CD4-positive, alpha-beta T cell treated with Interleukin-4 for 1 hour (primary cell): ENCODE results near the gene IL32.
A peak's percentile ranks its signal among the peaks of the same experiment; 100 is the strongest.

Source experiments
- DNase-seq, 2 donors: peaks; one replicate each; pipeline ENCODE4 v3.0.0-alpha.2; 2020 to 2022

Gene IL32, protein sequence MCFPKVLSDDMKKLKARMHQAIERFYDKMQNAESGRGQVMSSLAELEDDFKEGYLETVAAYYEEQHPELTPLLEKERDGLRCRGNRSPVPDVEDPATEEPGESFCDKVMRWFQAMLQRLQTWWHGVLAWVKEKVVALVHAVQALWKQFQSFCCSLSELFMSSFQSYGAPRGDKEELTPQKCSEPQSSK

DNA sequence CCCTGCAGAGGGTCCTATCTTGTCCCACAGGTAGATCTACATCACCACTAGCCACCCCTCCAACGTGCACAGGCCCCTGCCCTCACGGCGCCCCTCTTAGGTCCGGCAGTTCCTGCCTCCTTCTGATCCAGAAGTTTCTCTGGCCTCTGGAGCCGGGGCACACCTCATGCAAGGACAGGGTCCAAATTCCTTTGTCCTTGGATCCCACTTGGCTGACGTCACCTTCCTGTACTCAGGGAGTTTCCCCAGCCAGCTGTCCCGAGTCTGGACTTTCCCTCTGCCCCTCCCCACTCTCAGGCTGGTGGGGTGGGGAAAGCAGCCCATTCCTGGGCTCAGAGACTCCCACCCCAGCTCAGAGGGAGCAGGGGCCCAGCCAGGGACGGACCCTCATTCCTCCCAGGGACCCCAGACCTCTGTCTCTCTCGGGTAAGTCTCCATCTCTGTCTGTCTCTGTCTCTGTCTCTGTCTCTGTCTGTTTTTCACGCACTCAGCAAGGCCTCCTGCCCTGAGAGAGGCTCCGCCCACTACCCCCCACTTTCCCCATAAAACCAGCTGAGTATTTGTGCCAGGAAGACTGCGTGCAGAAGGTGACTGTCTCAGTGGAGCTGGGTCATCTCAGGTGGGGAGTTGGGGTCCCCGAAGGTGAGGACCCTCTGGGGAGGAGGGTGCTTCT is at the start of gene IL32:
TSS of gene IL32 (plus strand) at position 572 of the 673 bp plus-strand sequence. CDS start 172 bp downstream, outside the sequence.
- peak; percentile 72 to 88 for DNase-seq

DNA sequence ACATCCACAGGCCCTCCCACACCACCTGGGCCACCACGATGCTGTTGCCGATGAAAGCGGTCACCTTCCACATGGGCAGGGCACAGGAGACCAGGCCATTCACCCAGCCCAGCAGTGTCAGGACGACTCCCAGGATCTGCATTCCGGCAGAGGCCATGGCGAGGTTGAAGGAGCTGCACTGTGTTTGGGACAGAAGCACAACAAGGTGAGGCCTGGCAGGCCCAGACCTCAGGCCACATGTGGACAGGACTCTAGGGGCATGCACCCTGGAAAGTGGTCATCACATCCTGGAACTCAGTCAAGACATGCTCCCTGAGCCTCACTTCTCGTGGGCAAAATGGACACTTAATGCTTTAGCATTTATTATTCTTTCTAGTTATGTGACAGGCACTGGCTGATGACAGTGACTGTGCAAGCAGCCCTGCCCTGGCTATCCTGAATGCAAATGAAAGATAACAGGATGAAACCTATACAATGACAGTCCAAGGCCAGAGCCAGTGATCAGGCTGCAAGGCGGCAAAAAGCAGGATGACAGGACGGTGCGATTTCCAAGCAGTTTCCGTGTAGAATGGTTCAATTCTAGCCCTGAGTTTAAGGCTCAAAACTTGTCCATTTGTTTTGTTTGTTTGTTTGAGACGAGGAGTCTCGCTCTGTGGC is 49.4 kb upstream of the IL32 start:
- no peak for DNase-seq

DNA sequence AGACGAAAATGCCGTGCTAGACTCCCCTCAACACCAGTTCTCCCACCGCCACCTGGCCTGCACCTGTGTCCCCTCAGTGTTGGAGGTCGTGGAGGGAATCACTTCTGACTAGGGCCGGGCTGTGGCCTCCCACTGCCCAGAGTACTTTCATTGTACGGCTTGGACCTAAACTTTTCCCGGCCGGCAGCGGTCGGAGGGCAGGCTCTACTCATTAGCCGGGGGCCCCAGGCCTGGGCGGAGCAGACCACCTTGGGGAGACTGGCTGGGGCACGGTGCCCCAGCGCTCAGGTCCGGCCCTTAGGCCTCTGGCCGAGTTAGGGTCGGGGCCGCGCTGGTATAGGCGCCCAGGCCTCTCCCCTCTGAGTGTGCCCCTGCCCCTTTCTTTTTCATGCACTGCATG is 48.1 kb upstream of the IL32 start:
- DNase-seq = no peak

DNA sequence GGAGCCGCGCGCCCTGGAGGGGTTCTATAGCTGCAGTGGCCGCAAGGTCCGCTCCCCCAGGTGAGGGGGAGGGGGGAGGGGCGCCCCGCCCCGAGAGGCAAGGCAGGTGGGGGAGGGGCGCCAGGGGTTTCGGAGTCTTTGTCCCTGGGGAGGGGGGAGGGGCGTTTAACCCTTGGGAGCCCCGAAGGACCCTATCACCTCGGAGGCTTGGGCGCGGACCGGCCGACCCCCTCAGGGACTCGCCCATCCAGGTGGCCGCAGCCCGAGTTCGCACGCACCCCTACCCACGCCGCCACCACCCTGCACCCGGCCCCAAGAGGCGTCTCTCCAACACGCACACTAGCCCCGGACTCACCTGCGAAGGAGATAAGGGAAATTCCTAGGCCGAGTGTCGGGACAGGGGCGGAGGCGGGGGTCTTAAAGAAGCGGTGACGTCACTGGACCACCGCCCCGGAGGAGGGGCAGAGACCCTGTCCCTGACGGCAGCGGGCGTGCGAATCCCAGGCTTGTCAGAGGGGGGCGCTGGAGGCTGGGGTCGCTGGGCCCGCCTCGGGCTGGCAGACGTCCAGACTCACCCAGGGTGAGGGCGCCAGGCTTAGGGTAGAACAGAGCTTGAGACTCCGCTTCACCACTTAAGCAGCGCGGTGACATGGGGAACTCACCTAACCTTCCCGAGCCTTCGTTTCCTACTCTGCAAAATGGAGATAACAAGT is 47.5 kb upstream of the IL32 start, which contains the start of gene CLDN6:
TSS of gene CLDN6 (minus strand) at position 390 of the 713 bp plus-strand sequence. CDS start 2,162 bp downstream, outside the sequence.
- DNase-seq = no peak

DNA sequence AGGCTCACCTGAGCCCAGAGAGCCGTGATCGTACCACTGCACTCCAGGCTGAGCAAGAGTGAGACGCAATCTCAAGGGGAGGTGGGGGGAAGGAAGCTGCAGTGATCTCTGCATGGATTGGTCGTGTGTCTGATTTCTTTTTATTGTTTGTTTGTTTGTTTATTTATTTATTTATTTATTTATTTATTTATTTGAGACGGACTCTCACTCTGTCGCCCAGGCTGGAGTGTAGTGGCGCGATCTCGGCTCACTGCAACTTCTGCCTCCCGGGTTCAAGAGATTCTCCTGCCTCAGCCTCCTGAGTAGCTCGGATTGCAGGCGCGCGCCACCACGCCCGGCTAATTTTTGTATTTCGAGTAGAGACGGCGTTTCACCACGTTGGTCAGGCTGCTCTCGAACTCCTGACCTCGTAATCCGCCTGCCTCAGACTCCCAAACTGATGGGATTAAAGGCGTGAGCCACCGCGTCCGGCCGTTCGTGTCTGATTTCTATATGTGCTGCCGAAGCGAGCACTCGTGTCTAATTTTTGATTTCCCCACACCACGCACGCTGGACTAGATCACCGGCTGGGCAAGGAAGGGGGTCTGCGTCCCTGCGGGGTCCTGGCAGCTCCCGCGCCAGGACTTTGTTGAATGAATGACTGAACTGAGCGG is 45.7 kb upstream of the IL32 start:
- no peak for DNase-seq

DNA sequence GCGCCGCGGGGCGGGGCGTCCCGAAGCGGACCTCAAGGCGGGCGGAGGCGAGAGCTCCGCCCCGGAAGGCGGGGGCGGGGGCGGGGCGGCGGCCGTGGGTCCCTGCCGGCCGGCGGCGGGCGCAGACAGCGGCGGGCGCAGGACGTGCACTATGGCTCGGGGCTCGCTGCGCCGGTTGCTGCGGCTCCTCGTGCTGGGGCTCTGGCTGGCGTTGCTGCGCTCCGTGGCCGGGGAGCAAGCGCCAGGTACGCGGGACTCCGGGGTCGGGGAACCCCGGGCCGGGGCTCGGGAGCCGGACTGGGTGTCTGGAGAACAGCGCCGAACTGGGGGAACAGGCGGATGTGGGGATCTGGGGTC is 45.2 kb upstream of the IL32 start, which contains the start of gene TNFRSF12A:
TSS of gene TNFRSF12A (plus strand) at position 122 of the 357 bp plus-strand sequence. CDS start at position 152, 30 bp downstream.
- peak; percentile 73 to 74 for DNase-seq

DNA sequence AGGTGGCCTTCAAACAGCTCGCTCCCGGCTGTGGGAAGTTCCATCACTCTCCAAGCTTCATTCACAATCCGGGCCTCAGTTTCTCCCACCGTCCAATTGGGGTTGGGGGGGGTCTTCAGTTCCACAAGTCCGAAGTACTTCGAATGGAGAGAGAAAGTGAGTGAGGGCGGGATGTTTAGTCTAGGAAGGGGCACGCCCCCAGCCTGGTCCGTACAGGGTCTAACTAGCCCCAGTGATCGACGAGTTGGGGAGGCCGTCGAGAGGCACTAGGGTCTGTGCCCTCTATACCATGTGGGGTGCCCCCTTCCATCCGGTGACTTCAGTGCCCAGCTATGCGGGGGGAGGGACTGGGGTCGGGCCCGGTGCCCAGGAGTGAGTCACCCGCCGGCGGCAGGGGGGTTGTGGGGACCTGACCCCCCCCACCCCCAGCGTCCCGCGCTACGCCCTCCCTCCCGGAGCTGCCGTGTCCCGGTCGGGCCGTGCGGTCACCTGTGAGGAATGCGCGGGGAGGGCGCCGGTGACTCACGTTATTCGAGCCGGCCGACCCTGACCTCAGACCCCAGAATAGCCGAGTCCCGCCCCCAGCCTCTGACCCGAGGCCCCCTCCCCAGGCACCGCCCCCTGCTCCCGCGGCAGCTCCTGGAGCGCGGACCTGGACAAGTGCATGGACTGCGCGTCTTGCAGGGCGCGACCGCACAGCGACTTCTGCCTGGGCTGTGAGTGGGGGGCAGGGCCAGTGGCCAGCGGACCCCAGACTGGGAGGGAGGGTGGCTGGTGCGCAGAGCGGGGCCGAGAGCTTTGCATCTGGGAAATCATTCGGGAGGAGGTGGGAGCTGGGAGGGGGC is 44.6 kb upstream of the IL32 start:
- DNase-seq = peak; percentile 52 to 71

DNA sequence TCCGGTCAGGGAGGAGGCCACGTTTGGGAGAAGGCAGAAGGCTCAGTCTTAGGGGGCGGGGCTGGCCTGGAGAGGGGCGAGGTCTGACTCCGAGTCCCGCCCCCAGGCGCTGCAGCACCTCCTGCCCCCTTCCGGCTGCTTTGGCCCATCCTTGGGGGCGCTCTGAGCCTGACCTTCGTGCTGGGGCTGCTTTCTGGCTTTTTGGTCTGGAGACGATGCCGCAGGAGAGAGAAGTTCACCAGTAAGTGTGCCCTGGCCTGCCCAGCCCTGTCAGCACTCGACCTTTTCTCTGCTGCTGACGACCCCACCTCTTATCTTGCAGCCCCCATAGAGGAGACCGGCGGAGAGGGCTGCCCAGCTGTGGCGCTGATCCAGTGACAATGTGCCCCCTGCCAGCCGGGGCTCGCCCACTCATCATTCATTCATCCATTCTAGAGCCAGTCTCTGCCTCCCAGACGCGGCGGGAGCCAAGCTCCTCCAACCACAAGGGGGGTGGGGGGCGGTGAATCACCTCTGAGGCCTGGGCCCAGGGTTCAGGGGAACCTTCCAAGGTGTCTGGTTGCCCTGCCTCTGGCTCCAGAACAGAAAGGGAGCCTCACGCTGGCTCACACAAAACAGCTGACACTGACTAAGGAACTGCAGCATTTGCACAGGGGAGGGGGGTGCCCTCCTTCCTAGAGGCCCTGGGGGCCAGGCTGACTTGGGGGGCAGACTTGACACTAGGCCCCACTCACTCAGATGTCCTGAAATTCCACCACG is 43.8 kb upstream of the IL32 start:
- DNase-seq = peak; percentile 64 to 65

DNA sequence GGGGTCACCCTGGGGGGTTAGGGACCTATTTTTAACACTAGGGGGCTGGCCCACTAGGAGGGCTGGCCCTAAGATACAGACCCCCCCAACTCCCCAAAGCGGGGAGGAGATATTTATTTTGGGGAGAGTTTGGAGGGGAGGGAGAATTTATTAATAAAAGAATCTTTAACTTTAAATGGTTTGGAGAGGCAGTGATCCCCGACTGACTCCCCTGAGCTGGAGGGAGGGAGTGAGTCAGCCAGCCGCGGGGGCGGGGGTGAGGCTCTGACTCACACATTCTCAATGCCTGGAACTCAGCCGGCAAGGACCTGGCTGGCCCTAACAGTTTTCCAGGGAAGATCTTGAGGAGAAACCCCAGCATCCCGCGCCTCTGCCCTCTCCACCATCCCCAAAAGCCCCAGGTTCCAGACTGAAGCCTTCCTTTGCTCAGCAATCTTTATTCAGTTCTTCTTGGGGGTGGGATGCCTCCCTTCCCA is 43.2 kb upstream of the IL32 start:
- DNase-seq = peak; percentile 61 to 73

DNA sequence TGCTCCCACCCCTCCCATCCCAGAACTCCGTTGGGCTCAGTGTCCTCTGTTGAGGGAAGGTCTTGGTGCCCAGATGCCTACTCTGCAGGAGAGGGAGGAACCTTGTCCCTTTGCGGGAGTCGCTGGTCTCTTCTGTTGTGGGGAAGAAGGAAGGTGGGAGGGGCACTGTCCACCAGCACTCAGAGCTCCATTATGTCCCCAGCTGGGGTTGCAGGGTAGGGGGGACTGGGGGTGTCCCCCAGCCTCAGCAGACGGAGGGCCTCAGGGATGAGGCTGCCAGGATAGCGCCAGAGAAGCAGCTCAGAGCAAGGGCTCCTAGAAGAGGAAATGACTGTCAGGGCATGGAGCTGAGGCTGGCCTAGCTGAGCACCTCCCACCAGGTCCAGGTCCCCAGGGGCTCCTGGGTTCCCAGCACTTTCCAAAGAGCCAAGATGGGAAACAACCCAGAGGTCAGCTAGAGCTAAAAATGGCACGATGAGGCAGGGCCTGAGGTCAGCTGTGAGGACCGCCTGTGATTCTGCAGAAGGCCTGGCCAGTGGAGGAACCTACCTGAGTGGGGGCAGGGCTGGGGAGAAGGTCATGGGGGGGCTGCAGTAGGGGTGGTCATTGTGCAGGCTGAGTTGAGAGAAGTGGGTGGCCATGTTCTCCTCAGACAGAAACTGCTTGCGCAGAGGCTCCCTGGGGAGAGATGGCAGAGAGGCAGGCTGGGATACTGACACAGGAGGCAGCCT is 42.6 kb upstream of the IL32 start:
- no peak for DNase-seq

DNA sequence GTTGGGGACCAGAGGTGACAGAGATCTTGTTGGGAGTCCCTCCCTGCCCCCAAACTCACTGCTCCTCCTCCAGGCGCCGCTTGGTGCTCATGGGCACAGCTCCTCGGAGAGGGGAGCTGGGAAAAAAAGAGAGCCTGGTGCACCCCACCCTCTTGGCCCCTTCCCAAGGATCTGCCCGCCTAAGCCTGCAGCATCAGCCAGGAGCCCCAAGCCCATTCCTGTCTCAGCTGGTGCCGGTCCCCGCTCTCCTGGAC is 42.1 kb upstream of the IL32 start:
- DNase-seq = no peak

DNA sequence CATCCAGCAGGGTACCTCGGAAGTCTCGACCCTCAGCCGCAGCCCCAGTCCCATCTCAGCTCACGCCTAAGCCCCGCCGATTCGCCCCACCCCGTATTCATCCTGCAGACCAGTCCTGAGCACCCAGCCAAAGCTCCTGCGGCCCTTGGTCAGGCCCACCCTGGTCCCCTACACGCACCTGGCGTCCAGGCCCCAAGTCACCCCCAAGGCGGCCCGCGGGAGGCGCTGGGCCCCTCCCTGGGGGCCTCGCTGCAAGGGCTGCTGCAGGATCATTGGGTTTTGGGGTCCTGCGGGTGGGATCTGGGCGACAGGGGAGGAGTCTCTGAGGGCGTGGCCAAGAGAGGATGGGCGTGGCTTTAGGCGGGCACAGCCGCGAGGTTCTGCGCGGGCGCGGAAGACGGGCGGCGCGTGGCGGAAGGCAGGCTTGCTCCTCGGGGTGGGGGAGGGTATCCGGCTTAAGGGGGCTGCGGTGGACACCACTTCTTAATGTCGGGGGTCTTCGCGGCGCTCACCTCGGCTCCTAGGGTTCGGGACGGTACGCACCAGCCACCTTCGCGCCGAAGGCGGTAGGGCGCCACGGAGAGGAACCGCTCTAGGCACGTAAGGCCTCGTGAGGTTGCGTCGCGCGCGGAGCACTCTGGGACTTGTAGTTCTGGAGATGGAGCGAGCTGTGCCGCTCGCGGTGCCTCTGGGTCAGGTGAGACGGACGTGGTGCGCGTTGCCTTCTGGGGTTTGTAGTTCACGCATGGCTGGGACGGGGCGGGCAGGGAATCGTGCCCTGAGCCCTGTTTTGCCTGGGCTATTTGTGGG is 41.6 kb upstream of the IL32 start, which contains the start of the genes HCFC1R1 and THOC6:
TSS of gene HCFC1R1 (minus strand) at position 274 of the 810 bp plus-strand sequence. CDS start at position 273, 1 bp downstream.
TSS of gene THOC6 (plus strand) at position 367 of the 810 bp plus-strand sequence. CDS start at position 659, 292 bp downstream.
- peak; percentile 96 to 97 for DNase-seq

DNA sequence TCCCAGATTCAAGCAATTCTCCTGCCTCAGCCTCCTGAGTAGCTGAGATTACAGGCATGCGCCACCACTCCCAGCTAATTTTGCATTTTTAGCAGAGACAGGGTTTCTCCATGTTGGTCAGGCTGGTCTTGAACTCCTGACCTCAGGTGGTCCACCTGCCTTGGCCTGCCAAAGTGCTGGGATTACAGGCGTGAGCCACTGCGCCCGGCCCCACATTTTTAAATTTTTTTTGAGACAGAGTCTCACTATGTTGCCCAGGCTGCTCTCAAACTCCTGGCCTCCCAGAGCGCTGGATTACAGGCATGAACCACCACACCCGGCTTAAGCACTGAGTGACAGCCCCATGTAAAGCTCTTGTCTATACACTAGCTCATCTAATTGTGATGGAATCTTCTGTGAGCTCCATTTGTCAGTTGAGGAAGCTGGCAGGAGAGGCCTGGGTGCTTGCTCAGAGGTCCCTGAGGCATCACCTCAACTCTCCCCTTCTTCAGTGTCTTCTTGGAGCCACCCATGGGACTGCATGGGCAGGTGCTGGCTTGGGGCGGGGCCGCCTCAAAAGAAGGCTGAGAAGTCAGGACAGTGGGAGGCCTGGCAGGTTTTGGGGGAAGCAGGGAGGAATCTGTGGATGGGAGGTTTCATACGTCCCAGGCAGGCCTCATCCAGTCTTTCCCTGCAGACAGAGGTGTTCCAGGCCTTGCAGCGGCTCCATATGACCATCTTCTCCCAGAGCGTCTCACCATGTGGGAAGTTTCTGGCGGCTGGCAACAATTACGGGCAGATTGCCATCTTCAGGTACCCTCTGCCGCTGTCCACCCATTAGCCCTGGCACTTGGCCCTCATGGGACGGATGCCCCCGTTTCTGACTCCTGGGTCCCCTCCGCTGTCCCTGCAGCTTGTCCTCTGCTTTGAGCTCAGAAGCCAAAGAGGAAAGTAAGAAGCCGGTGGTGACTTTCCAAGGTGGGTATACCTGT is 40.1 kb upstream of the IL32 start:
- DNase-seq = no peak

DNA sequence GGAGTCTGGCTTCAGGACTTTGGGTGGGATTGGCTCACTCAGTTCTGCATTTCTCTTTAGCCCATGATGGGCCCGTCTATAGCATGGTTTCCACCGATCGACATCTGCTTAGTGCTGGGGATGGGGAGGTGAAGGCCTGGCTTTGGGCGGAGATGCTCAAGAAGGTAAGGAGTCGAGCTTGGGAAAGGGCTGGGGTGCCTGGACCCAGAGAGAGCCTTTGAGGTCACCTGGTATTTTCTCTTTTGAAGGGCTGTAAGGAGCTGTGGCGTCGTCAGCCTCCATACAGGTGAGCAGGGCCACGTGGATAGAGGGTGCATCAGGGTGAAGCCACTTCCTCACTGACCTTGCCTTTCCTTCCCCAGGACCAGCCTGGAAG is 39.4 kb upstream of the IL32 start:
- DNase-seq = no peak

DNA sequence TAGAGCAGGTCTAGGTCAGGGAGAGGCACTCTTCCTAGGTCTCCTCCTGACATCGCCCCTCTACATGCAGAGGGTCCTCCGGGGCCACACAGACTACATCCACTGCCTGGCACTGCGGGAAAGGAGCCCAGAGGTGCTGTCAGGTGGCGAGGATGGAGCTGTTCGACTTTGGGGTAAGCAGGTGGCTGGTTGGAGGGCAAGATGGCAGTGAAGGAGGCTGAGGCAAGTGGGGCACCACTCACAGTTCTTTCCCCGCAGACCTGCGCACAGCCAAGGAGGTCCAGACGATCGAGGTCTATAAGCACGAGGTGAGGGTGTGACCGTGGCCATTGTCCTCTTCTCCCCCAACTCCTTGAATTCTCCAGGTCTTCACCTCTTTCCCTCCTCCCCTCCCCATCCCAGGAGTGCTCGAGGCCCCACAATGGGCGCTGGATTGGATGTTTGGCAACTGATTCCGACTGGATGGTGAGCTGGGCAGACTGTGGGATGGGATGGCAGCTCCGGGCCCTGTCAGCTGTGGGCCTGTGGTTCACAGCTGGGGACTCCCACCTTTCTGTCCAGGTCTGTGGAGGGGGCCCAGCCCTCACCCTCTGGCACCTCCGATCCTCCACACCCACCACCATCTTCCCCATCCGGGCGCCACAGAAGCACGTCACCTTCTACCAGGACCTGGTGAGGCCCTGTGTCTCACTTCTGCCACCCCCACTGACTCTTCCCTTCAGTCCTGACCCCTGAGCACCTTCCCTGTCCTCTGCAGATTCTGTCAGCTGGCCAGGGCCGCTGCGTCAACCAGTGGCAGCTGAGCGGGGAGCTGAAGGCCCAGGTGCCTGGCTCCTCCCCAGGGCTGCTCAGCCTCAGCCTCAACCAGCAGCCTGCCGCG is 38.6 kb upstream of the IL32 start:
- DNase-seq = no peak

DNA sequence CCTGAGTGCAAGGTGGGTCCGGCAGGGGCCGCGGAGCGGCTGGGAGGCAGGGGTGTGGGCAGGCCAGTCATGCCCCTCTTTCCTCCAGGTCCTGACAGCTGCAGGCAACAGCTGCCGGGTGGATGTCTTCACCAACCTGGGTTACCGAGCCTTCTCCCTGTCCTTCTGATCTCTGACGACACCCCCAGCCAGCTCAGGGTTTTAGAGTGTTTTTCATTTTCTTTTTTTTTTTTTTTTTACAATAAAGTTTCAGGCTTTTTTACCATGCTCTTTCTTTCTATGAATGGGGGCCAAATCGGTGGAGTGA is 38.0 kb upstream of the IL32 start:
- no peak for DNase-seq
